Measurements from ENCODE around the gene GCHFR.
A peak's percentile ranks its signal among the peaks of the same experiment; 100 is the strongest.

The GCHFR gene

GRCh38 chr15:40754883-40755811 is 8.7 kb upstream of the GCHFR start, which contains the start of gene RMDN3:
Gene RMDN3, minus strand, starts transcription at chr15:40755254. Its CDS starts 471 bp downstream, at chr15:40754783.
- DNase-seq (ENCODE audit: low read depth in 2 of 2), result peak; percentile 79 to 89

DNA sequence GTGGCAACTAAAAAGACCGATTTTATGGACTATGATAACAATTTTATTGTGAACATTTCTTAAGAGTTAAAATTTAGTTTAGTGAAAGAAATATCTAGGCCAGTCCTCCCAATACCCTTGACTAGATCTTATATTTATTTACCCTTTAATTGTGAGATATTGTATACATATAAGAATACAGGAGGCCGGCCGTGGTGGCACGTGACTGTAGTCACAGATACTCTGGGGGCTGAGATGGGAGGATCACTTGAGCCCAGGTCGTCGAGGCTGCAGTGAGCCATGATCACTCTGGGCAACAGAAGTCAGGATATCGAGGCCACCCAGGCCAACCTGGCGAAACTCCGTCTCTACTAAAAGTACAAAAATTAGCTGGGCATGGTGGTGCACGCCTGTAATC is 8.1 kb upstream of the GCHFR start:
- no peak for DNase-seq (ENCODE audit: low read depth in 2 of 2)

DNA sequence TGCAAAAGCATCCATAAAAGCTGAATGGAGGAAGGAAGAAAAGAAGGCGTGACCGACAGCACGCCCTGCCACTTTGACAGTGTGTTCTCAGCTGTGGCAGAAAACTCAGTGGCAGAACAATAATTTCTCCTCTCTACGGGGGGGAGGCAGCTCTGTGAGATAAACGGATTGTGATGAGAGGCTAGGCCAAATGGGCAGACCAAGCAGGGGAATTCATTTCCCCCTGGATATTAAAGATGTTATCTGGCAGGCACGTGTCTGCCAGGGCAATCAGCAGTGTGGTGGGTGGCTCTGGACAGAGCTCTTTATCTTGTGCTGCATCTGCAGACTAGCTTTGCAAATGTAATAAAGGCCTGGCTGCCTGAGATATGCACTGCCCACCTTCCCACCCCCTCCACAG is 6.9 kb upstream of the GCHFR start:
- DNase-seq (ENCODE audit: low read depth in 2 of 2), result no peak

- no peak for DNase-seq (ENCODE audit: low read depth in 2 of 2)
Observed at GRCh38 chr15:40759961-40760360, 3.9 kb upstream of the GCHFR start.

- no peak for DNase-seq (ENCODE audit: low read depth in 2 of 2)
Observed at GRCh38 chr15:40762919-40763800, 708 bp upstream of the GCHFR start.

DNA sequence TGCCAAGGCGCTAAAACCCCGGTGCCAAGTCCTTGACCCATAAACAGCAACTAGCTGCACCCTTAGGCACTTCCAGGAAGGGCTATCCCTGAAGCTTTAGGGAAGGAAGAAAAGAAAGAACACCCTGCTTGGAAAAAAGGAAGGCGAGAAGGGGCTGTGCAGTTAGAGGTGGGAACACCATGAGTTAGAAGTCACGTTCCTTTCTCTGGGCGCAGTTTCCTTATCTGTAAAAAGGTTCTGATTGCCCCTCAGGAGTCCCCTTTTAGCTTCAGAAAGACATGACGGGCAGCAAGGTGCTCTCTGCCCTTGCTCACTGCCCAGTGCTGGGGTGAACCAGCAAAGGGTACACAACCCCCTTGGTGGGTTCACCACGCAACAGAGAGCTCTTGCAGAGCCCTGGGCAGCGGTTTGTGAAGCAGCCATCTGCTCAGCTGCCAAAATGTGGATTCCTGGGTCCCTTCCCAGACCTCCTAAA is 798 bp downstream of the GCHFR start:
- no peak for DNase-seq (ENCODE audit: low read depth in 2 of 2)

GRCh38 chr15:40766194-40766815 is 2.4 kb downstream of the GCHFR start:
- DNase-seq (ENCODE audit: low read depth in 2 of 2), result no peak

GRCh38 chr15:40766906-40767837 is 3.3 kb downstream of the GCHFR start:
- DNase-seq (ENCODE audit: low read depth in 2 of 2), result no peak

- no peak for DNase-seq (ENCODE audit: low read depth in 2 of 2)
Observed at GRCh38 chr15:40767838-40768500, 4.1 kb downstream of the GCHFR start.

- no peak for DNase-seq (ENCODE audit: low read depth in 2 of 2)
Observed at GRCh38 chr15:40768521-40769273, 4.8 kb downstream of the GCHFR start.

- peak; percentile 80 for DNase-seq (ENCODE audit: low read depth in 2 of 2)
Observed at GRCh38 chr15:40769274-40770146, 5.6 kb downstream of the GCHFR start, which contains the start of gene C15orf62. Gene C15orf62, plus strand, starts transcription at chr15:40769980. Its CDS starts 516 bp downstream, at chr15:40770496.

GRCh38 chr15:40770147-40770721 is 6.4 kb downstream of the GCHFR start:
- DNase-seq (ENCODE audit: low read depth in 2 of 2), result no peak

DNA sequence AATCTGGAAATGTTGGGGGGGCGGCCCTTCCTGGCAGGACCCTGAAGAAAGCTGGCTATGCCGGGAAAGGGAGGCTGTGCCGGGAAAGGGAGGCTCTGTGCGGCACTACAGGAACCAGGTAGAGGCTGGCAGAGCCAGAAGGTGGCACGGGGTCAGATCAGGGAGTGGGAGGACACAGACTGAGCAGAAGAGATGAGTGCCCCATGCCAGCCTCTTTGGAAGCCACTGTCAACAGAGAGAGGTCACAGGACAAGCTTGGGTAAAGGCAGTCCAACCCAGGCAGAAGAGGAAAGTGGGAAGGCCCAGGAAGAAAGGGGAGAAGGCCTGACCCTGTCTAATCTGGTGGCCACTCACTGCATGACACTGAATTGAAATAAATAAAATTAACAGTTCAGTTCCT is 7.4 kb downstream of the GCHFR start:
- DNase-seq (ENCODE audit: low read depth in 2 of 2), result no peak

DNA sequence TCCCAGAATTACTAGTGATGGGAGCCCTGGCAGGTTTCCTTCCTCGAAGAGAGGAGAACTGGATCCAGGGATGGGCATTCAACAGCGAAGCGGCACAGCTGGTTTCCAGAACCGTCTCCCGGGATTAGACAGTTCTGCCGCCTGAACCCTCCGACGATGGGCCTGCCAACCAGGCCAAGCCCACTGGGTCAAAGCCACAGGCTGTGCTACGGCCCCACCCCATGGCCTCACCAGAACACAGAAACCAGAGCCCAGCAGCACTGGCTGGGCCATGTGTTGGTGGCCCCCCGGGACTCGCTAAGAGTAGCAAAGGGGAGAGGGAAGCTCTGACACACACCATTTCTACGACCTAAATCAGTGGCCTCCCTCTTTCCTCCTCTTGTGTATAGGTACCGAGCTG is 8.1 kb downstream of the GCHFR start:
- DNase-seq (ENCODE audit: low read depth in 2 of 2), result no peak

DNA sequence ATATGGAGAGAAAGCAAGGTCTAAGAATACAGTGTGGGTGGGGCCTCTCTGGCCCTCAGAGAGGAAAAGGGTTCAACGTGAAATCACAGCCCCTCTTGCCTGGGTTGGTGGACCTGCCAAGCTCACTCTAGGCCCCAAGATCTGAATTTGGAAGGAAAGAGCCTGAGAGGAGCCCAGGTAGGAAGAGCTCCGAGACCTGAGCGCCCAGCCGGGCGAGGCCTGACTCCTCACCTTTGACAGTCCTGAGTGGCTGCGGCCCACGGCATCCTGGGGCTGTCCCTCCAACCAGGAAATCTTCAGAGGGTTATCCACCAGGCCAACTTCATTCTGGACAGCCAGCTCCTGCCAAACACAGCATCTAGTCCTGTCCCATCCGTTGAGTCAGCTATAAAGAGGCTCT is 9.6 kb downstream of the GCHFR start:
- DNase-seq (ENCODE audit: low read depth in 2 of 2), result no peak

GRCh38 chr15:40773902-40774301 is 10.0 kb downstream of the GCHFR start:
- DNase-seq (ENCODE audit: low read depth in 2 of 2), result no peak

DNA sequence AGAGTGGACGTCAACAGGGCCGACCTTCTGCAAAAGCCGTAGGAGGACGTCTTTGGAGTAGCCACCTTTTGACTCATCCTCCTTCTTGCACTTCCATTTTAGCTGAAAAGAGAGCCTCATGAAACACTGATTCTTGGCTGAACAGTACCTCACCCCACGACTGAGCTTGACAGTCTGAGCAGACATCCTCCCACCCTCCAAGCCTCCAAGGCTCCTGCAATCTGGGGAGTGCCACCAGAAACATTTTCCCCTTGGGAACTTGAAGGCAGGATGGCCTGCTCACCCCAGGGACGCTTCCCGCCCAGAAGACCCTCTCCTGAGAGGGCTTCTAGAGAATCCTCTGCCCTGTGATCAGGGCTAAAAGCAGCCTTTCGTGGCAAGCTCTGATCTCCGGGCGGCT is 11.1 kb downstream of the GCHFR start:
- DNase-seq (ENCODE audit: low read depth in 2 of 2), result no peak
